Measurements from ENCODE around the gene NDUFB8.

- TF ChIP-seq ZNF843 (tag by site-specific recombination; IDR thresholded peaks at IDR 0.05) (no peak), PRDM10 (tag by site-specific recombination; IDR thresholded peaks at IDR 0.05) (no peak), CTCF (tag by site-specific recombination; IDR thresholded peaks at IDR 0.05) (peak; percentile 39; the same call in 1 of the 2 replicates), KLF1 (tag by site-specific recombination; IDR thresholded peaks at IDR 0.05) (no peak), ZNF747 (tag by site-specific recombination; IDR thresholded peaks at IDR 0.05) (no peak)
Measured at GRCh38 chr10:100518761-100519241, 10.9 kb downstream of the NDUFB8 start.
